GM10847 (cell line): ENCODE data around the gene KIAA1549.

Source experiments
- POLR2A ChIP-seq: IDR thresholded peaks from 2 replicates; pipeline ENCODE4 v1.6.1; 2011; ENCODE audit not compliant: insufficient read length; ENCODE audit errors: extremely low read depth

The KIAA1549 gene

GRCh38 chr7:138981332-138982203 lies at the start of gene KIAA1549:
Gene KIAA1549, minus strand, starts transcription at chr7:138981389. Its CDS starts 120 bp downstream, at chr7:138981269.
- TF ChIP-seq POLR2A: no peak

GRCh38 chr7:139029353-139029752 lies 48.2 kb upstream of the KIAA1549 start:
- TF ChIP-seq POLR2A: no peak

- TF ChIP-seq POLR2A: no peak
Observed at GRCh38 chr7:139026551-139026950, 45.4 kb upstream of the KIAA1549 start.

GRCh38 chr7:139023076-139023475 lies 41.9 kb upstream of the KIAA1549 start:
- TF ChIP-seq POLR2A: no peak

- TF ChIP-seq POLR2A: no peak
Observed at GRCh38 chr7:139022286-139022685, 41.1 kb upstream of the KIAA1549 start.

- no peak for TF ChIP-seq POLR2A
Observed at GRCh38 chr7:139018910-139019309, 37.7 kb upstream of the KIAA1549 start.

GRCh38 chr7:139016931-139017511 lies 35.8 kb upstream of the KIAA1549 start:
- TF ChIP-seq POLR2A: no peak

- TF ChIP-seq POLR2A: no peak
Observed at GRCh38 chr7:139011373-139011772, 30.2 kb upstream of the KIAA1549 start.

- no peak for TF ChIP-seq POLR2A
Observed at GRCh38 chr7:139004321-139005090, 23.3 kb upstream of the KIAA1549 start.

- TF ChIP-seq POLR2A: no peak
Observed at GRCh38 chr7:138999414-138999813, 18.2 kb upstream of the KIAA1549 start.

GRCh38 chr7:138992052-138992531 lies 10.9 kb upstream of the KIAA1549 start:
- TF ChIP-seq POLR2A: no peak

GRCh38 chr7:138987686-138988085 lies 6.5 kb upstream of the KIAA1549 start:
- TF ChIP-seq POLR2A: no peak

- no peak for TF ChIP-seq POLR2A
Observed at GRCh38 chr7:138982204-138982623, 1.0 kb upstream of the KIAA1549 start.

- no peak for TF ChIP-seq POLR2A
Observed at GRCh38 chr7:138980563-138981291, 462 bp downstream of the KIAA1549 start.
